SH-SY5Y (cell line): Measurements from ENCODE around the gene BTBD9.

Source experiments
- GATA2 ChIP-seq: IDR thresholded peaks from 2 replicates; pipeline ENCODE4 v1.6.1; 2011; ENCODE audit warnings: mild to moderate bottlenecking, low read depth, low read length
- GATA3 ChIP-seq: IDR thresholded peaks from 2 replicates; pipeline ENCODE4 v1.6.1; 2011; ENCODE audit warnings: low read depth, mild to moderate bottlenecking, low read length, moderate library complexity

DNA sequence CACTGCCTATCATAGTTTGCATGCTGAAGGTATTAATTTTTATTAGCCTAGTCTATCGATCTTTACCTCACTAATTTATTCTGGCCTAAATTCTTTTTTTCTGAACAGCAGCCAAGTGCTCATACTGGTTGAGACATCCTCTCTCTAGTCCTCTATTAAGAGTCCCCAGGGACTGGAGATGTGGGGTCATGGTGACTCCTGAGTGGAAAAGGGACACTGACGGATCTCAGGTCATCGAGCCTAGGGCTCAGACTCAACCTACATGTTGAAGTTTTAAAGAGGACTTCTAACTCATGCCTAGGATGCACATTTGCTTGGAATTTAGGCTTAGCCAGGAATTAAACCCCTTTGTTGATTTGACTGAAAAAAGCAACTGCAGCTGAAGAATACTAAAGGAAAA, 378.1 kb downstream of the BTBD9 start:
- TF ChIP-seq GATA3: no peak
- no peak for TF ChIP-seq GATA2
